ENCODE results near the gene KCTD2.
"Not testable (repeated sequence)": the region's sequence is repeated elsewhere in the genome, so short reads cannot be mapped to it uniquely, and the experiment has no call there.

The KCTD2 gene

GRCh38 chr17:75004371-75004770 is 42.7 kb upstream of the KCTD2 start:
- no peak overlapping the region for H3K4me3 ChIP-seq
- H3K27ac ChIP-seq = no peak overlapping the region
- DNase-seq (ENCODE audit: low spot score) = no peak
- TF ChIP-seq CTCF (IDR thresholded peaks at IDR 0.05) = no peak

DNA sequence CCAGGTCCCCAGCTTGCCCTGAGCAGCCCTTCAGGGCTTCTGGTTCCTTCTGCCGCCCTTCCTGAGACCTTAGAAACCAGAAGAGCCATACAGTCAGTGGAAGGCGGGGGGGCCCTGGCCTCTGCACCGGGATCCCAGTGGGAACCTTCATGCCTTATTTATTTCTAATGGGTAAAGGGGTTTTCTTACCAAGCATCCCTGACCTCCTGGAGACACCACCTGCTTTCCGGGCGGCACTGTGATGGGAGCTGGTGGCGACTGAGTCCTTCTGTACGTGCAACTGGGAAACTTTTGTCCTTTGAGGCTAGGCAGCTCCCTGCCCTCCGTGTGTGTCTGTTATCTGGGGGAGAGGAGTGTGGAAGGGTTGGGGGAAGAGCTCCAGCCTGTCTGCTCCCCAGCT is 41.7 kb upstream of the KCTD2 start:
- Histone ChIP-seq H3K4me3 (no peak overlapping the region), H3K27ac (no peak overlapping the region)
- no peak for DNase-seq (ENCODE audit: low spot score)
- no peak for TF ChIP-seq CTCF (IDR thresholded peaks at IDR 0.05)

- not testable (repeated sequence) for H3K4me3 ChIP-seq; DNase-seq (ENCODE audit: low spot score); H3K27ac ChIP-seq
These were observed 40.9 kb upstream of the KCTD2 start for GRCh38 chr17:75006084-75006483.

- no peak for TF ChIP-seq CTCF (IDR thresholded peaks at IDR 0.05)
- Histone ChIP-seq H3K4me3 (no peak overlapping the region), H3K27ac (no peak overlapping the region)
- no peak for DNase-seq (ENCODE audit: low spot score)
These were observed 40.4 kb upstream of the KCTD2 start for GRCh38 chr17:75006653-75007052.

- Histone ChIP-seq H3K27ac (no peak overlapping the region), H3K4me3 (no peak overlapping the region)
- DNase-seq (ENCODE audit: low spot score) = no peak
- no peak for TF ChIP-seq CTCF (IDR thresholded peaks at IDR 0.05)
These were observed 38.7 kb upstream of the KCTD2 start for GRCh38 chr17:75008373-75008772.

GRCh38 chr17:75009139-75009724 is 37.8 kb upstream of the KCTD2 start:
- no peak overlapping the region for H3K4me3 ChIP-seq
- no peak for TF ChIP-seq CTCF (IDR thresholded peaks at IDR 0.05)
- no peak for DNase-seq (ENCODE audit: low spot score)
- H3K27ac ChIP-seq = no peak overlapping the region

DNA sequence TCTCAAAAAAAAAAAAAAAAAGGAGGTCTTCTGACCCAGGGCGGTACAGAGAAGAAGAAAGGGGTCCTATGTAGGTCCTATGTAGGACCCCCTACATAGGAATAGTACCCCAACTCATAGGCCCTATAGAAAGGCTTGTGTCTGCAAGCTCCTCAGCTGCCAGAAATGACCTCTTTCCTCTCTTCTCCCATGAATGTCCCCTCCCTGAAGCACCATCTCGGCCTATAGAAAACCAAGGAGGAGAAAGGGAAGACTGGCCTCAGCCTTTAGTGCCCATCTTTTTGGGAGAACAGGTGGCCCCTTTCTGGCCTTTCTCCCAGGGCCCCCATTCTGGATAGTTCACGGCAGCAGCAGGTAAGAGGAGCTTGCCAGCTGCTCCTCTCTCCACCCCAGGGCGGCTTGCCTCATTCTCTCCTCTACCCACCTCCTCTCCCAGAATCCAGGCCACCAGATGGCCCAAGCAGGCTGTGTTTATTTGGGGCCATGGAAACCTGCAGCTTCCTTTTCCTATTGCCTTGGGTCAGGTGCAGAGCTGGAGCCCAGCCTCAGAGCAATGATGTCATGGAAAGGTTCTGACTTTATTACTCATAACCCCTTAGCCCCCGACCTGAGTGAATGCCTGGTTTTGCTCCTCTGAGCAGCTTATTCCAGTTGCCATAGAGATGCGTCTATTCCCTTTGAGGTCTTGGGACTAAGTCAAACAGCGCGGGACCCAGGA is 36.2 kb upstream of the KCTD2 start:
- no peak for DNase-seq (ENCODE audit: low spot score)
- Histone ChIP-seq H3K27ac (peak overlapping the region in 1 of 2 donors; percentile 88), H3K4me3 (no peak overlapping the region)
- no peak for TF ChIP-seq CTCF (IDR thresholded peaks at IDR 0.05)

Measured in coronary artery (tissue), 2 donors.